PC-9 (cell line): ENCODE measurements around the gene CREB1.

ENCODE experiments used
- CTCF ChIP-seq: fragments of 200-600 bp; sonication (generic); conservative IDR thresholded peaks from 2 replicates; pipeline ENCODE4 v1.6.1; 2017; ENCODE audit warnings: mixed run types, antibody characterized with exemption, mild to moderate bottlenecking, moderate library complexity
- EZH2 ChIP-seq: fragments of 200-600 bp; sonication (generic); IDR thresholded peaks from 2 replicates; pipeline ENCODE4 v1.8.0; 2017; ENCODE audit warnings: antibody characterized with exemption, low read depth

DNA sequence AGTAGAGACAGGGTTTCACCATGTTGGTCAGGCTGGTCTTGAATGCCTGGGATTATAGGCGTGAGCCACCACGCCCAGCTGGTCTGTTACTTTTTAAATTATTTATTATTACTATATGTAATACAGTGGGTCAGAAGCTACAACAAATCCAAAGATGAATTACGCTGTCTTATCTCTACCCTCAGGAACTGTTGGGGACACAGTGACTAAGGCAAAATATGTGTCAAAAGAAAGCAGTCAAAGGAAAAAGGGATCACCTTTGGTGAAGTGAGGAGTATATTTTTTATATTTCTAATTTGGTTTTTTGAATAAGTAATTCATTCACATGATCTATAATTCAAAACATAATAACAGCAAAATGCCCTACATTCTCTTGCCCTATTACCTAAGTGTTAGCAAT lies 4.7 kb downstream of the CREB1 start:
- no peak for TF ChIP-seq CTCF
- TF ChIP-seq EZH2, result no peak
